GM19452 (cell line): ENCODE measurements around the gene SYT7.

Experiments
- ATAC-seq: cut with Tn5 transposase; IDR thresholded peaks from one replicate; pipeline ENCODE4 v1.9.1; 2021; ENCODE audit not compliant: unreplicated experiment

Gene SYT7

DNA sequence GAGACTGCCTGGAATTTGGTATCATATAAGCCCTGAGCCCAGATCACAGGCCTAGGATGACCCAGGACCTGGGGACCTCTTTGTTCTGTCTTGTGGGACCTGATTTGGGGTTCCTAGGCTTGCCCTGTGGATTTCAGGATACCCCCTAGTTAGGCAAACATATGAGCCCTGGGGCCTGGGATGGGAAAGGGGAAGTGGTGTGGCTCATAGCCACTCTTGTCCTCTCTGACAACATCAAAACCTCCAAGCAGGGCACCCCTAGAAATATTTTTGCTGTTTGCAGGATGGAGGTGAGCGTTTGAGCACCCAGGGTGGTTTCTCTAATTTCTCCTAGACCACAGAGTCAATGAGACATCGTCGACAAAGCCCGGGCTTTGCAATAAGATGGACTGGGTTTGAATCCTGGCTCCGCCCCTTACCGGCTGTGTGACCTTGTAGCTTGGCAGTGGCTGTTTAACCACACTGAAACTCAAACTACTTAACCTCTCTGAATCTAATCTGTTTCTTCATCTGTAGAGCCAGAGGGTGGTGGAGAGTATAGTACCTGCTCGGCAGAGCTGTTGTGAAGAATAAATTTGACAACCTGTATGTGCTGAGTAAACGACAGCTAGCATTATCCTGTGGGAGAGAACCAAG is 77.6 kb downstream of the SYT7 start:
- no peak for ATAC-seq

DNA sequence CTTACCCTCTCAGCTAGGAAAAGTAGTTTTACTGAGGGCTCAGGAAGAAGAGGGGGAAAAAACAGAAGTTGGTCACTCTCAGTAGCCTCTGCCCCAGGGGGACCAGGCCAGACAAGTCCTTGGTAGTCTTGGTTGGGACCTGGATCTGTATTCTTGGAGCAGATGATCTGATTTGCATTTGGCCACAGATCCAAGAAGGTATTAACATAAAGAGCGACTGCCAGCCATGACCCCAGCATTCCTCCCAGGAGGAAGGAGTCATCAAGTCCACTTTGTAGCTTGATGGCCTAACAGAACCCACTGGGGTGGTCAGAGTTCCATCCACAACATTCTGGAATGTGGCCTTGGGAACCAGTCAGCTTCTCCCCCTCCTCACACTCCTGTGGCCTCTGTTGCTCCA is 78.4 kb downstream of the SYT7 start:
- ATAC-seq, result no peak

DNA sequence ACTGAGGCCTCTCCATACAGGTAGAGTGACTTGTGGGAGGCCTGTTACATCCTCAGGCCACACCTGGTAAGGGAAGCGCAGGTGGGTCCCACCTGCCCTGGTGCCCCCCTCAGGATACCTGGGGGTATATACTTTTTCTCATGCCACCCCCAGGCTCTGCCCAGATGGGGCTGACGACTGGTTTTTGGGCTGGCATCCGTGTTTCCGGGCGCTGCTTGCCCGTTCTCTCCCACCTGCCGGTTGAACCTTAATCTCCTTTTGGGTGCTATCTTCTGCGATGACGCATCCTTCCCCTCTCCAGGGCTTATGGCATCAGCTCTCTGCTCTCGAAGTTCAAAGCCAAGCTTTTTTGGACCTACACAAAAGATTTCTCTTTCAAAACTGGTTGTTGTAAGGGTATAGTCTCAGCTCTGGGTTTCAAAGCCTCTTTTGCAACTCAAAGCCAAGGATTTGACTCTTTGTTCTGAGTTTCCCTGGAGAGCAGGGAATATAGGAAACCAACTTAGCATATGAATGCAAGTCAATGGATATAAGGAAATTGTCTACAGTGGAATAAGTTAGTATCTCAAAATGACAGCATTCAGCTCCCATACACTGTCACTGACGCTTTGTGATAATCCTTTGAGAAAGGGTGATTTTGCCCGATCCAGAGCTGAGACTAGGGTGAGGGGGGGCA is 80.9 kb downstream of the SYT7 start:
- no peak for ATAC-seq

DNA sequence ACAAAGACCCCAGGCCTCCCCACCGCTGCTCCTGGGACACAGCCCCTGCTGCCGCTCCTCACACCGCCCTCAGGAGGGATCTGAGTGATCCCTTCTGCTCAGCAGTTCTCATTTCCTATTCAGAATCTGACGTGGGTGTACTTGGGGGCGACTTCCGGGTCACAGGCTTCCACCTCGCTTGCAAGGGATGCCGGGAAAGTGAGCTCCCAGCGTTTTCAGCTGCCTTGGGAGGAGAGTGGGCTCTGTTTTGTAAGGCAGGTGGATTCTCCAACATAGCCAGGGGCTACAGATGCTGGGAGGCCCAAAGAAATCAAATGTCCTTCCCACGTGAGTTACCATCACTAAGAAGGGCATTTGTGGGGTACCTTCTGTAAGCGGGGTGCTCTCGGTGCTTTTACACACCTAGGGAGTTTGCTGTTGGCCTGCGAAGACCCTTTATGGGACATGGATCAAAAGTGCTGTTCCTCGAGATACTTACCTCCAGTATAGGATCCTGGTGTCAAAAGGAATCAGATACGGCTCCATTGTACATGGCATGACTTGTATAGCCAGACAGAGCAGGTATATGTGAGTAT is 82.0 kb downstream of the SYT7 start:
- ATAC-seq, result no peak

DNA sequence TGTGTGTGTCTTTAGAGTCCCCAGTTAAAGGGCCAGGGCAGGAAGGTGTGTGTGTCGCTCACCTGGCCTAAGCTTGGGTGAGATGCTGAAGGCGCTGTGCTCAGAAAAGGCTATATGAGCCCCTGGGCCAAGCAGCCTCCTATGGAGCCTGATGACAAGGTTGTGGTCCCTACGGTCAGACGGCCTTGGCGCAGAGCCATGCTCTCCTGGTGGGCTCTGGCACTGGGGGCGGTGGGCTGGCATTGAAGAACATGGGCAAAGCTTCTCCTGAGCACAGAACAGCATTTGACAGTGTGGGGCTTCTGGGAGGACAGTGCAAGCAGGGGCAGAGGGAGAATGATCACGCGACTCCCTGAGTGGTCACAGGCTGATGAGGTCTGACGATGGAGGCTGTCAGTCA is 83.0 kb downstream of the SYT7 start:
- ATAC-seq, result no peak

DNA sequence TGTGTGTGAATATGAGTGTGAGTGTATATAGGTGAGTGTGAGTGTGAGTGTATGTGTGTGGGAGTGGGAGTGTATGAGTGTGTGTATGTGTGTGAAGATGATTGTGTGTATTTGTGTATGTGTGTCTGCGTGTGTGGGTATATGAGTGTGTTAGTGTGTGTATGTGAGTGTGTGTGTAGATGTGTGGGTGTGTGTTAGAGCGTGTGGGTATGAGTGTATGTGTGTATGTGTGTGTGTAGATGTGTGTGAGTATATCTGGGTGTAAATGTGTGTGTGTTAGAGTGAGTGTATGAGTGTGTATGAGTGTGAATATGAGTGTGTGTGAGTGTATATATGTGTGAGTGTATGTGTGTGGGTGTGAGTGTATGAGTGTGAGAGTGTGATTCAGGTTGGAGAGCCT is 83.4 kb downstream of the SYT7 start:
- ATAC-seq, result no peak

DNA sequence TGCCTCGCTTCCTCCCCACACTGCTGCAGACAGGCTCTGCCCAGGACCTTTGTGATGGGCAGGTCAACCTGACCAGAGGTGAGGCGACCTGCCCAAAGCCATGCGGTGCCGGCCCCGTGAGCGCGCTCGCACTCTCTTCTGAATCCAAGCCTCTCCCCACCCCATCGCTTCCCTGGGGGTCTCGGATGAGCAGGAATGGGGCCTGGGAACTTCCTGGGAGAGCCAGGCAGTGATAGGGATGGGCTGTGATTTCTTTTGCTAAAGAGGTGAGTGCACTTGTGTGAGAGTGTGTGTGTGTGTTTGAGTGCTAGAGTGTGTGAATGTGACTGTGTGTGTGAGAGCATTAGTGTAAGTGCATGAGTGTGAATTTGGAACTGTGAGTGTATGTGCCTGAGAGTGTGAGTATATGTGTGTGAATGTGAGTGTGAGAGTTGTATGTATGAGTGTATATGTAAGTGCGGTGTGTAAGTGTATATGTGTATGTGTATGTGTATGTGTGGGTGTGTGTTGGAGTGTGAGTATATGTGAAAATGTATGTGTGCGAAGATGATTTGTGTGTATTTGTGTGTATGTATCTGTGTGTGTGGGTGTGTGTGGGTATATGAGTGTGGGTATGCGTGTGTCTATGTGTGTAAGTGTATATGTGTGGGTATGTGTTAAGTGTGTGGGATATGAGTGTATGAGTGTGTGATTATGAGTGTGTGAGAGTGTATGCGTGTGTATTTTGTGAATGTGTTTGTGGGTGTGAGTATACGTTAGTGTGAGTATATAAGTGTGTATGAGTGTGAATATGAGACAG is 84.1 kb downstream of the SYT7 start:
- no peak for ATAC-seq

DNA sequence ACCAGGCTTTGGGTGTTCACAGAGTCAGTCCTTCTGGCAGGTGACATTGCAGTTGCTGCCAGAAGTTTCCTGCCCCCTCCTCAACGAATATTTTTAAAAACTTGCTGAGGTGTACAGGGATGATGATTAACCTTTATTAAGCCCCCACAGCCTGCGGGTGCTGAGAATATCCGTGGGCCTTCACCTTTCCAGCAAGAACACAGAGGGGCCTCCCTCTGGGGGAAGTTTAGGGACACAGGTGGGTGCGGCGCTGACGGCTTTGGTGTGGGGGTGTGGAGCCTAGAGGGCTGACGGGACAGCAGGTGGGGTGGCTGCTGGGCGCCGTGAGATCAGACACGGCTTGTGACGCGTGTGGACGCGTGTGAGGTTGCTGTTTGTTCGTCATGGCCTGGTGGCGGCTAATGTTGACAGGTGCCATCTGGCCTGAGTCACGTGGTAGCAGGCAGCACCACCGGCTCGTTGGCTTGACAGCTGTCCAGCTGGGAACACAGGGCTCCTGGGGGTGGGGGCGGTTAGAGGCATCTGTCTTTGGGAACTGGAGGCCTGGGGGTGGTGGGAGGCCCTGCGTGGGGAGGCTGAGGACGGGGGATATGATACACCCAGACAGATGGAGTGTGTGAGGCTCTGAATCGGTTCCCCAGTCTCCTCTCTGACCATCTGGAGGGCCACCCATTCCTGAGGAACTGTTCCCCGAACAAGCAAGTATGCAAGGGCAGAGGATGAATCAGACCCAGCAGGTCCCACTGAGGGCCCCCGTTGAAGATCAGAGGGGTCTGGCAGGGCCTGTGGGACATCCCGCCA is 84.9 kb downstream of the SYT7 start:
- no peak for ATAC-seq

DNA sequence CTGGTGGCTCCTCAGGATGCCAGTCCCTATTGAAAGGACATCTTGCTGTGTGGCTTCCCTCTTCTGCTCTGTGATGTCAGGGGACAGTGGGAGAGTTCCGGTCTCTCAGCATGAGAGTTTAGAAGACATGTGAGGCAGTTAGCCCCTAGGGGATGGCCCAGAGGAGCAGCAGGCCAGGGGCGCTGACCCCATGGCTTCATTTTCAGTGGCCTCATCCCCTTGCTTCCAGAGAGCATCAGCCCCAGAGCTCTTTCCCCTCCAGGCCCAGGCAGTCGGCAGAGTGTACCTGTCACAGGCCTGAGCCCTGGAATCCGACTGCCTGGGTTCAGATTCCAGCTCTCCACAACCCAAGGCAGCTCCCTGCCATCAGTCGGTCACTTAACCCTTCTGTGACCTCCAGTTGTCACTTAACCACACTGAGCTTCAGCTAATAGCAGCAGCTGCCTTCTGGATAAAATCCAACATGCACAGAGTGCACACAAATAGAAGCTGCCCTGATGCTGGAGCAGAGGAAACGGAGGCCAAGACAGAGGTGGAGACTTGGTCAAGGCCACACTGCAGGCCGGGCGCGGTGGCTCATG is 86.4 kb downstream of the SYT7 start:
- ATAC-seq, result no peak

DNA sequence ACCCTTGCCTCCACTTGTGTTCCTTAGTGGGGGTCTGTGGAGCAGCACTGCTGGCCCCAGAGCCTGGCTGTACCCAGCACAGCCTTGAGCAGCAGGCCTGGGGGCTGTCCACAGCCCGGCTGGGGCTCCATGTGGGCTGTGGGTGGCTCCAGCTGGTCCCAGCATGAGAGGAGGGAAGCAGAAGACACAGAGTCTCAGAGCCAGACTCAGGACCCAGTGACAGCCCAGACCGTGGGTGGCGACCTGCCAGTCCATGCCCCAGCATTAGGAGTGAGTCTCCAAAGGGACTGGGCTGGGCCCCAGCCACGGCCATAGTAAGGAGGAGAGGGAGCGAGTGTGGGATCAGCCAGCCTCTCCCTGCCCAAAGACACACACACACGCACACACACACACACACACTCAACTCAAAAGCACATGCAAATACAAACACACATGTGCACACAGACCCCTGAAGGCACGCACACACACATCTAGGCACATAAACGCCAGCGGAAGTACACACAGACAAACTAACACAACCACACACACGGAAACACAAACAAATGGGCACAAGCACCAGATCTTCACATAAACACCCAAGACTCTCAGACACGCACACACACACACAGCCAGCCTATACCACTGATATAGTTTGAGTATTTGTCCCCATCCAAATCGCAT is 89.0 kb downstream of the SYT7 start:
- no peak for ATAC-seq

DNA sequence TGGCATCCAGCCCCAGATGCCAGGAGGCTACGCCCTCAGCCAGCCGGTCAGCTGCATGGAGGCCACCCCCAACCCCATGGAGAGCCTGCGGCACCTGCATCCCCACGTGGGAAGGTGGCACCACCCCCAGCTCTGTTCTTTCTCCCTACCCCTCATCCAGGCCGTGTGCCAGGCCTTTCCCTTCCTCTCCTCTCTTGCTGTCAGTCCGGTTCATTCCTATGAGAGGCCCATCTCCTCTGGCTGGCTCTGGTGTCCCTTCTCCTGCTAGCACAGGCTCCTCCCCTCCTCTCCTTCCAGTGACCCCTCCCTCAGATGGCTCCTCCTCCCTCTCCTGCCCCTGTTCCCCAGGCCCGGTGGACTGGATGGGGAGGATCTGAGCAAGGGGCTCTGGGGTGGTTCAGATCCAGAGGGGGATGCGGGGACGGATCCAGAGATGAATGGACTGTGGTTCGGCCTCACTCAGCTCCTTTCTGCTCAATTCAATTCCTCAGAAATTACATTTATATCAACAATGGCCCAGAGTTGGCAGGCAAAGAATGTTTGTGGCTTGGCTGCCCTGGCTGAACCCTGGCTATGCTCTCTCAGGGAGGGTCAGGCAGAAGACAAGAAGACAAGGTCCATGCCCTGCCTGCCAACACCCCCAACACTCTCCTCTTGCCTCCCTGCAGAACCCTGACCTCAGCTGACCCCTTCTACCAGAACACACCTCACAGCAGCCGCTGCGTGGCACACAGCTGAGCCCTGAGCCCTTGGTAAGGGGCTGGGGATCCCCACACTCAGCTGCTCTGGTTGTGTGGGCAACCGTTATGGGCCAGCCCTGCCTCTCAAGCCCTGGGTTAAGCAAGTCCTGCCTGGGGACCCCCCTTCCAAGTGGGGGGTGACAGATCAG is 90.8 kb downstream of the SYT7 start:
- no peak for ATAC-seq

DNA sequence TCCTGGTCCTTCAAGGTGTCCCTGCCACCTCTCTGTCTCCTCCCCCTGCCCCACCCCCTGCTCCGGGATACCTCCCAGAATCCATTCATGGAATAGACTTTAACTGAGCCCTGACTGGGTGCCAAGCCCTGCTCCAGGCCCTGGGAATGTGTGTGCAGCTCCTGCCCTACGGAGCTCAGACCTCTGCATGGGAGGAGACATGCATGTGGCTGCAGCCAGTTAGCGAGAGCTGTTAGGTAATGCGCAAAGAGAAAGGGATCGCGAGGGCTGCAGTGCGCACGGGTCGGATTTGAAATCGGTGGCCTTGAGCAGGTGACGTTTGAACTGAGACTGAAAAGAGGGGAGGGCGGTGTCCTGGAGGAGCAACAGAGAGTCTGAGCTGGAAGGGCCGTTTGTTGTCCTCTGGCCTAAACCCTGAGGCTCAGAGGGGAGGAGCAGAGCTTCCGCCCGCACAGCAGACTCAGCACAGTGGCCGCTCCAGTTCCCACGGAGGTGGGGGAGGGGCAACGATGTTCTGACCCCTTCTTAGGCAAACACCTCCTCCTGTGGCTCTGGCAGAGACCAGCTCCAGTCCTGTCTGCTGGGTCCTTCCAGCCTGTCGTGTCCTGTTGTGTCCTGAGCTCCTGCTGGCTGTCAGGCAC is 92.1 kb downstream of the SYT7 start:
- no peak for ATAC-seq

DNA sequence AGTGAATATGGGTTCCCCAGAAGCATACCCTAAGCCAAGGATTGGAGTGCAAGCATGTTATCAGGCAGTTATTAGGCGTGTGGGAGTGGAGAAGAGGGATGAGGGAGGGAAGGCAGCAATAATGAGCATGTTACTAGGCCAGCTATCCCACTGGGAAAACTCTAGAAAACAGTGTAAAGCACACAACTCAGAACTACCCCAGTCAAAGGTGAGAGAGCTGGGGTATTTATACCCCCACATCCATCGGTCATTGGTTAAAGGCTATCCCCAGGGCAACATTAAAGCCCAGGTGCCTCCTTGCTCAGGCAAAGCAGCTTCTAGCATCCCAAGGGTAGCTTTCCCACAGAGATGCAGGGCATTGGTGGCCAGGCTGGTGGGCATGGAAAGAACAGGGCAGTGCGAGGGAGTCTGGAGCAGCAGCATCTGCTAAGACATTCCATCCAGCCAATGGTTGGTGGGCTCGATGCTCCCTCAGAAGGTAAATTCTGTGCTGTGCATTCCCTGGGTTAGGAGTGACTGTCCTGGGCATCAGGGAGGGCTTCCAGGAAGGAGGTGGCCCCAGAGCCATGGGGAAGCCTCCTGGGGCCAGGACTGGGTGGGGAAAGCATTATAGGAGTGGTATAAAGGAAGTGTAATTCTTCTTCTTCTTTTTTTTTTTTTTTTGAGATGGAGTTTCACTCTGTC is 93.4 kb downstream of the SYT7 start:
- no peak for ATAC-seq

DNA sequence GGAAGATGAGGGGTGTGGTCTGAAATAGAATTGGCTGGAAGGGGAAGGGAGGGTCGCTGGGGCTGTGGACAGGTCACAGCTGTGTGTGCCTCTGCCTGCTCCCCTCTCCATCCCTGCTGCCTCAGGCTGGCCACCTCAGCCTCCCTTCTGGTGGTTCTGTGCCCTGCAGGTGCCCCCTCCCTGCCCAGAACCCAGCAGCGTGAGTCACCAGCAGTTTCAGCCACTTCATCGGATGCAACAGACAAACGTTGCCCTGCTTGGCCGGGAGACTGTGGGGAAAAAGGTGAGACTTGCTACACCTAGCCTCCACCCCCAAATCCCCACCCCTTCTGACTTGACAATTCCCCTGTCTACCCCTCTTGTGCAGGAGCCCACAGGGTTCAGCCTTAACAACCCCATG is 94.1 kb downstream of the SYT7 start:
- no peak for ATAC-seq

DNA sequence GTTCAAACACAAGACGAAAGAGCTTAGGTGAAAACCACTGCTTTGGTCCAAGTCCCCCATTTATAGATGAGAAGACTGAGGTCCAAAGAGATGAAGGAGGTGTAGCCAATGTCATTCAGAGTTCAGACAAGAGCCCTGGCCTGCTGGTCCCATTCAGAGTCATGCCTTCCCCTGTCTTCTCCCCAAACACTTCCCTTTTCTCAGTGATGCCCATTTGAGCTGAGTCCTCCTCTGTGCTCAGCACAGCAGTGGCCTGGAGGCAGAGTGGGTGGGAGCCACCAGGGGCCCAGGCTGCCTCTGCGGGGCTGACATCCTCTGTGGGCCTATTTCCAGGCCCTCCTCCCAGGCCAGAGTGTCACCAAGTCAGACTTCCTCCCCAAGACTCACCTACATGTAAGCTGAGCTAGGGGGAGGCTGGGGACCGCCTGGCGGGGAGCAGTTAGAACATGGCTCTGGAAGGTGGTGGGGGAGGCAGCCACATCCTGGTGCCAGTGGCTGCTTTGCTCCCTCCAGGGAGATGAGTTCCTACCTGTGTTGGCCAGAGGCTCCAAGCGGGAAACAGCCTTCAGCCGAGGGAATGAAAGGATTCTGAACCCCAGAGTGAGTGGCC is 94.8 kb downstream of the SYT7 start:
- no peak for ATAC-seq

DNA sequence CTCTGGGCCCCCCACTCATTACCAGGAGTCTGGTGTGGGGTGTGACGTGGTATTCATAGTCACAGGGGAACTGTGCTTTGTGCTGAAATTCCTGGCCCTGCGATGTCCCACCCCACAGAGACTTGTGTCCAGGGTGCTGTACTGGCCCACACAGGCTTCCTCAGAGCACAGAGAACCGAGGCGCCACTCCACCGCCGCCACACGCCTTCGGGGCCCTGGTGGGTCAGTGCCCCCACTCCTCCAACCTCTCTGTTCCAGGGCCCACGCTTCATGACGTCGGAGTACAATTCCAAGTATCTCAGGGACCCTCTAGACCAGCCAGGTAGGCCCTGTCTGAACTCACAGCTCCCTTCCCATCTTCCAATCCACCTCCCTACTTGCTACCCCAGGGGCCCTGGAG is 95.8 kb downstream of the SYT7 start:
- no peak for ATAC-seq

DNA sequence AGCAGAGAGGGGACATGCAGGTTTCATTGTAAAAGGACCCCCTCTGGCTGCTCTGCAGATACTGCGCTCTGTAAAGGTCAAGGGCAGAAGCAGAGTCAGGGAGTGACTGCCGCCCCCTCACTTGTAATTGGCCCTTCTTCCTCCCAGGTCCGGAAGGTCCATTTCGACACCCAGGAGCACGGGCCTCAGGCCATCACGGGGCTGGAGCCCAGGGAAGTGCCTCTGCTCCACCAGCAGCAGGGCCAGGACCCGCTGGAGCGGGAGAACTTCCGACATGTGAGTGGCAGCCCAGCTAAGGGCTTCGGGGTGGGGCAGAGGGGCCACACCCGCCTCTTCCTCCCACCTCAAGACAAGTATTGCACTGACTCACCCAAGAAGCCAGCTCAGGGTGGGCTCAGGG is 96.3 kb downstream of the SYT7 start:
- ATAC-seq, result no peak

DNA sequence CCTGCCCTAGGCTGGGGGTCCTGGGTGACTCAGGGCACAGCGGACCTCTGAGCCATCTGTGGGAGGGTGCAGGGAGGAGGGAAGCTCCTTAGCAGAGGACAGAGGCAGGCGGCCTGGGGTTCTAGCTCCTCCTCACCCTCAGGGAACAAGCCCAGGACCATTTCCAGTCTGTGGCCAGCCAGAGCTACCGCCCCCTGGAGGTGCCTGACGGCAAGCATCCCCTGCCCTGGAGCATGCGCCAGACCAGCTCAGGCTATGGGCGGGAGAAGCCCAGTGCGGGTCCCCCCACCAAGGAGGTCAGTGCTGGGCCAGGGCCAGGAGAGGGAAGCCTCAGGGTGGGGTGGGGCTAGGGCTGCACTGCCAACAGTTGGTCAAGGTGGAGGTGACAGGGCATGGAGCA is 98.4 kb downstream of the SYT7 start:
- no peak for ATAC-seq
